ENCODE results near the gene BCR. TPM values are rescaled to one million over a fixed set of nuclear protein-coding genes. Genes with fewer than 3 reads are reported as not detected.

Gene BCR
- total RNA-seq, 3 donors from 2014 or later = 25.3 to 44.6 (median 35.1) TPM

GRCh38 chr22:23240639-23241389 lies 60.5 kb downstream of the BCR start:
- H3K27ac ChIP-seq = no peak overlapping the region
- DNase-seq (ENCODE audit: low spot score in 2 of 2) = no peak
- peaks cover 9 to 10% of the 10 kb centered on the region in 2 donors for H3K4me1 ChIP-seq
- no peaks in the 10 kb centered on the region for H3K27me3 ChIP-seq
- H3K36me3 ChIP-seq = no peaks in the 10 kb centered on the region
- H3K4me3 ChIP-seq = no peak overlapping the region
- no peaks in the 10 kb centered on the region for H3K9me3 ChIP-seq
- intact Hi-C loops (cut with DNase I; ENCODE audit: low total_unique reads) = no loop called here
- TF ChIP-seq POLR2A (IDR thresholded peaks at IDR 0.05) (no peak), POLR2AphosphoS5 (IDR thresholded peaks at IDR 0.05) (no peak)
- TF ChIP-seq, protein P1, sequence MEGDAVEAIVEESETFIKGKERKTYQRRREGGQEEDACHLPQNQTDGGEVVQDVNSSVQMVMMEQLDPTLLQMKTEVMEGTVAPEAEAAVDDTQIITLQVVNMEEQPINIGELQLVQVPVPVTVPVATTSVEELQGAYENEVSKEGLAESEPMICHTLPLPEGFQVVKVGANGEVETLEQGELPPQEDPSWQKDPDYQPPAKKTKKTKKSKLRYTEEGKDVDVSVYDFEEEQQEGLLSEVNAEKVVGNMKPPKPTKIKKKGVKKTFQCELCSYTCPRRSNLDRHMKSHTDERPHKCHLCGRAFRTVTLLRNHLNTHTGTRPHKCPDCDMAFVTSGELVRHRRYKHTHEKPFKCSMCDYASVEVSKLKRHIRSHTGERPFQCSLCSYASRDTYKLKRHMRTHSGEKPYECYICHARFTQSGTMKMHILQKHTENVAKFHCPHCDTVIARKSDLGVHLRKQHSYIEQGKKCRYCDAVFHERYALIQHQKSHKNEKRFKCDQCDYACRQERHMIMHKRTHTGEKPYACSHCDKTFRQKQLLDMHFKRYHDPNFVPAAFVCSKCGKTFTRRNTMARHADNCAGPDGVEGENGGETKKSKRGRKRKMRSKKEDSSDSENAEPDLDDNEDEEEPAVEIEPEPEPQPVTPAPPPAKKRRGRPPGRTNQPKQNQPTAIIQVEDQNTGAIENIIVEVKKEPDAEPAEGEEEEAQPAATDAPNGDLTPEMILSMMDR (IDR thresholded peaks at IDR 0.05) = no peak

DNA sequence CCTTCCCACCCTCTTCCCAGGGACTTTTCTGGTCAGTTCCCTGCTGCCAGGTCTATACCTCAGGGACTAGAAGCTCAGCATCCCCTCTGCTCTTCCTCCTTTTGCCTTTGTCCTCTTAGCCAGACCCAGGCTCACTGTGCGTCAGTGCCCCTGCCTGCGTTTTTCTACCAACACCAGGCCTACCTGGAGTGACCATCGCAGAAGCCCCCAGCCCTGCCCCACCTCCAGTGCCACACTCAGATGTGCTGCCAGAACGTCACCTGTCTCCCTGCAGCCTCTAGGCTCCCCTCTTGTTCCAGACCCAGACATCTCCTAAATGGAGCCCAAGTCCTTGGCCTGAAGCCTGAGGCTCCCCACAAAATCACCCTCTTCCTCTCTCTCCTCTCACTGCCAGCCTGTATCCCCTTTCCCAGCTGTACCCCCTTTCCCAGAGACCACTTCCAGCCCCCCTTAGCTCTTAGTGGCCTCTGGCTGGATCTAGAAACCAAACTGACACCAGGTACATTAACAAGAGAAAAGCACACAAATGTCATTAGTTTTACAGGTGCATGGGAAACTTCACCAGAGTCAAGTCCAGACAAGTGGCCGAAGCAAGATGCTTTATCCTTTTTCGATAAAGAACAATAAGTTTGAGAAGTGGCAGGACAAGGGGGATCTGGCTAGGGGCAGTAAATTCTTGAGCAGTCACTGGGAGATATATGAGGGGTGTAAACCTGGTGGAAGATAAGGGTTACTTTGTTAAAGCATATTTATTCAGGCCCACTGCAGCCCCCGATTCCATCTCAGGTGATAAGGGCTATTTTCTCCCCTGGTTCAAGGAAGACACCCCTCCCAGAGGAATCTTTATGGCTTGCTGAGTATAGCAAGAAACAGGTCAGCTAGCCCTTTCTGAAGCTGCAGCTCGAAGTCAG lies 61.5 kb downstream of the BCR start:
- Histone ChIP-seq H3K27ac (no peak overlapping the region), H3K36me3 (no peaks in the 10 kb centered on the region), H3K4me3 (no peak overlapping the region), H3K4me1 (peaks cover 5 to 10% of the 10 kb centered on the region in 2 donors), H3K27me3 (no peaks in the 10 kb centered on the region), H3K9me3 (no peaks in the 10 kb centered on the region)
- intact Hi-C loops (cut with DNase I; ENCODE audit: low total_unique reads) = no loop called here
- DNase-seq (ENCODE audit: low spot score in 2 of 2) = no peak
- TF ChIP-seq, protein P1 (IDR thresholded peaks at IDR 0.05) = no peak
- TF ChIP-seq POLR2AphosphoS5 (IDR thresholded peaks at IDR 0.05) (no peak), POLR2A (IDR thresholded peaks at IDR 0.05) (no peak)

- Histone ChIP-seq H3K9me3 (no peaks in the 10 kb centered on the region), H3K4me3 (no peak overlapping the region), H3K4me1 (peaks cover 0 to 4% of the 10 kb centered on the region in 2 donors), H3K27me3 (no peaks in the 10 kb centered on the region), H3K27ac (no peak overlapping the region), H3K36me3 (no peaks in the 10 kb centered on the region)
- intact Hi-C loops (cut with DNase I; ENCODE audit: low total_unique reads) = no loop called here
- no peak for DNase-seq (ENCODE audit: low spot score in 2 of 2)
- TF ChIP-seq POLR2AphosphoS5 (IDR thresholded peaks at IDR 0.05) = no peak
Measured at GRCh38 chr22:23242473-23243001, 62.2 kb downstream of the BCR start.

DNA sequence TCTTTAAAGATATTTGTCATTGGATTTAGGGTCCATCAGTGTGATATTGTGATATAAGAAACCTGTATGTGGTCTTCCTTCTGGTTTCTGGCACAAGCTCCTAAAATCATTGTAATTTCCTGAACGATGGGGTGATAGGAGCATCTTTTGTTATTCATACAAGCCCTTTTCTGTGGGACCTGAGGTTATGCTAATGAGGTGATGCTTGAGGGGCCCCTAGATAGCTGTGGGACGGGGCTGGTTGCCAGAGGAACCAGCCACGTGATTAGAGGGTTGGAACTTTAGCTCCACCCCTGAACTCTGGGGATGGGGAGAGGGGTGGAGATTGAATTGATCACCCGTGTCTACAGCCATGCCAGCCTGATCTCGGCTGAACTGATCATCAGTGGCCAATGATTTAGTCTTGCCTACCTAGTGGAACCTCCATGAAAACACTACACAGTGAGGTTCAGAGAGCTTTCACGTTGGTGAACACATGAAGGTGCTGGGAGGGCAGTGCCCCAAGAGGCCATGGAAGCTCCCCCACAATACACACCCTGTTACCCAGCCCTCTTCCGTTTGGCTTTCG lies 62.8 kb downstream of the BCR start:
- DNase-seq (ENCODE audit: low spot score in 2 of 2) = no peak
- Histone ChIP-seq H3K36me3 (no peaks in the 10 kb centered on the region), H3K27ac (no peak overlapping the region), H3K27me3 (no peaks in the 10 kb centered on the region), H3K4me1 (no peaks in the 10 kb centered on the region), H3K4me3 (no peak overlapping the region), H3K9me3 (no peaks in the 10 kb centered on the region)
- TF ChIP-seq POLR2A (IDR thresholded peaks at IDR 0.05) = no peak
- TF ChIP-seq POLR2AphosphoS5 (IDR thresholded peaks at IDR 0.05) = no peak
- TF ChIP-seq, protein P1 (IDR thresholded peaks at IDR 0.05) = no peak
- intact Hi-C loops (cut with DNase I; ENCODE audit: low total_unique reads) = no loop called here

DNA sequence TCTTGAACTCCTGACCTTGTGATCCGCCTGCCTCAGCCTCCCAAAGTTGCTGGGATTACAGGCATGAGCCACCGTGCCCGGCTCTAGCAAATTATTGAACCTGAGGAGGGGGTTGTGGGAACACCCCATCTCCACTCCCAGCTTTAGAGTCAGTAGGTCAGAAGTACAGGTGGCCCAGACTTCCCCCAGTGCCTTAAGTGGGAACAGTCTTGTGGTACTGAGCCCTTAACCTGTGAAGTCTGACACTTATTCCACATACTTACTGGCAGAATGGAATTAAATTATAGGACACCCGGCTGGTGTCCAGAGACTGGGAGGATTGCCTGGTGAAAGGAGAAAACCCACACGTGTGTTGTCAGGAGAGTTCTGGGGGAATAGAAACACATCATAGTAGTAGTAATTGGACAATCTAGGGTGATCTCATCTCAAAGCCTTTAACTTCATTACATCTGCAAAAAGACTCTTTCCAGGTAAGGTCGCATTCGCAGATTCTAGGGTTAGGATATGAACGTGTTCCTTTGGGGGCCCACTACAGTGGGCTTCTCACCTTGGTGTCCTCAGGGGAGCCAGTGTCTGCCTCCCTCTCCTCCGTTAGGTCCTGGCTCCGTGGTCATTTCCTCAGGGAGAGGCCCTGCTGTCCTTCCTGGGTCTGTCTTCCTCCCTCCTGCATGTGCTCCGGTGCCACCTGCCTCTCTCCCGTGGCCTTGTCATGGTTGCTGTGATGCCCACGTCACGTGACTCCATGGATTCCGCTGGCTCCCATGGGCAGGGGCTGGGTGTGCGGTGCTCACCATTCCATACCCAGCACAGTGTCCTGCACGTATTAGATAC lies 63.8 kb downstream of the BCR start:
- Histone ChIP-seq H3K36me3 (no peaks in the 10 kb centered on the region), H3K4me3 (no peak overlapping the region), H3K27ac (no peak overlapping the region), H3K27me3 (no peaks in the 10 kb centered on the region), H3K9me3 (no peaks in the 10 kb centered on the region), H3K4me1 (no peaks in the 10 kb centered on the region)
- TF ChIP-seq POLR2A (IDR thresholded peaks at IDR 0.05) = no peak
- TF ChIP-seq, protein P1 (IDR thresholded peaks at IDR 0.05) = no peak
- TF ChIP-seq POLR2AphosphoS5 (IDR thresholded peaks at IDR 0.05) = no peak
- intact Hi-C loops (cut with DNase I; ENCODE audit: low total_unique reads) = no loop called here
- no peak for DNase-seq (ENCODE audit: low spot score in 2 of 2)
